ENCODE measurements around the gene METTL23.

Gene METTL23

DNA sequence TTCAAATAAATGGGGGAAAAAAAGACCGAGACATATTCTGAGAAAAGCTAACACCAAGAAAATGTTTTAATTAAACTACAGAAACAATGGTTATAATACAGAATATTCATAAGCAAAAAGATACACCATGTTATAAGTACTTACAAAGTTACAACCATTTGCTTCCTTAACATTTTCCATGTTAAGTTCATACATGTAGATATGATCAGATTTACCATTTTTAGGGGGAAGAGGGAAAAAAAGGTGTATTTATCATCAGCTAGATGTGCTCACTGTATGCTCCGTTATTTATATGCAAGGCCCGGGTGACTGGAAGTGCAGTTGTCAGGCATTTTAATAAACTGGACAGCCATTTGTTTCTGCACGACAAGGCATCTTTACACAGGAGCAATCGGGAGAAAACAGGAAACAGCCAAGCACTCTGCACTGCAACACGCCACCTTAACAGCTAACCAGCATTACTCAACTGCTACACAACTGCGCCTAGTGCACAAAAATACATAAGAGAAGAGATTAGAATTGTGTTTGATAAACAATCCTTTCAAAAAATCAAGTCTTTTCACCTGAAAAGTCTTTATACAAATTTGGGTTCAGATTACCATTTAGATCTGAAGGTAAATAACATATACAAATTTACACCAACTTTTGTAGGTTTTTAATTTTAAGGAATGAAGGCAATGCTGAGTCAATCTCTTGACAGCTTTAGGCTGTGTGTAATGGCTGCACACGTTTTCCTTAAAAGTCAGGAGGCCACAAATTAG, 7.6 kb downstream of the METTL23 start:
- TF ChIP-seq POLR2AphosphoS5 (IDR thresholded peaks at IDR 0.05; ENCODE audit: low read depth, low read length) (peak; percentile 57), FOXP2 (optimal IDR thresholded peaks at IDR 0.05; ENCODE audit: borderline replicate concordance, extremely low read depth, extremely low read length, insufficient read depth) (no peak)

DNA sequence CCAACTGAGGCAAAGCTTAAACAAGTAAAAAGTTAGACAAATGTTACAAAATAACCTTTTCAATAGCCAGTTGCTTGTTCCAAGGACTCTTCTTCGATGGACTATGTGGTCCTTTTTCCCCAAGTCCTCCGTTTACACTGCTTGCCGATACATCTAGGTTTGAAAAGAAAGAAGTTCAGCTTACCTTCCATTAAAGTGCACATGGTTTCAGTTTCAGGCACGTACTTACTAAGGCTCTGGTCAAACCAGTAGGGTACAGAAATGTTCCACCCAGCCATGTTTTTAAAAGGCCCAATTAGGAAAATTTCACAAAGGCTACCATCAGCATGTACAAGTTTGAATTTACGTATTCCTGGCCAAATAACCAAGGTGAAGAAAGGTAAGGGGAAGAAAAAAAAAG, 8.4 kb downstream of the METTL23 start:
- no peak for TF ChIP-seq TAF1 (IDR thresholded peaks at IDR 0.05; ENCODE audit: borderline replicate concordance, insufficient read depth, low read length)
- TF ChIP-seq, protein P1, sequence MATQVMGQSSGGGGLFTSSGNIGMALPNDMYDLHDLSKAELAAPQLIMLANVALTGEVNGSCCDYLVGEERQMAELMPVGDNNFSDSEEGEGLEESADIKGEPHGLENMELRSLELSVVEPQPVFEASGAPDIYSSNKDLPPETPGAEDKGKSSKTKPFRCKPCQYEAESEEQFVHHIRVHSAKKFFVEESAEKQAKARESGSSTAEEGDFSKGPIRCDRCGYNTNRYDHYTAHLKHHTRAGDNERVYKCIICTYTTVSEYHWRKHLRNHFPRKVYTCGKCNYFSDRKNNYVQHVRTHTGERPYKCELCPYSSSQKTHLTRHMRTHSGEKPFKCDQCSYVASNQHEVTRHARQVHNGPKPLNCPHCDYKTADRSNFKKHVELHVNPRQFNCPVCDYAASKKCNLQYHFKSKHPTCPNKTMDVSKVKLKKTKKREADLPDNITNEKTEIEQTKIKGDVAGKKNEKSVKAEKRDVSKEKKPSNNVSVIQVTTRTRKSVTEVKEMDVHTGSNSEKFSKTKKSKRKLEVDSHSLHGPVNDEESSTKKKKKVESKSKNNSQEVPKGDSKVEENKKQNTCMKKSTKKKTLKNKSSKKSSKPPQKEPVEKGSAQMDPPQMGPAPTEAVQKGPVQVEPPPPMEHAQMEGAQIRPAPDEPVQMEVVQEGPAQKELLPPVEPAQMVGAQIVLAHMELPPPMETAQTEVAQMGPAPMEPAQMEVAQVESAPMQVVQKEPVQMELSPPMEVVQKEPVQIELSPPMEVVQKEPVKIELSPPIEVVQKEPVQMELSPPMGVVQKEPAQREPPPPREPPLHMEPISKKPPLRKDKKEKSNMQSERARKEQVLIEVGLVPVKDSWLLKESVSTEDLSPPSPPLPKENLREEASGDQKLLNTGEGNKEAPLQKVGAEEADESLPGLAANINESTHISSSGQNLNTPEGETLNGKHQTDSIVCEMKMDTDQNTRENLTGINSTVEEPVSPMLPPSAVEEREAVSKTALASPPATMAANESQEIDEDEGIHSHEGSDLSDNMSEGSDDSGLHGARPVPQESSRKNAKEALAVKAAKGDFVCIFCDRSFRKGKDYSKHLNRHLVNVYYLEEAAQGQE (IDR thresholded peaks at IDR 0.05; ENCODE audit: insufficient read depth in 1 of 2, low read depth in 2 of 2, low read length in 2 of 2) = no peak
- no peak; the same call in 1 of the 2 replicates for TF ChIP-seq POLR2AphosphoS5 (IDR thresholded peaks at IDR 0.05; ENCODE audit: low read depth, low read length)
- TF ChIP-seq SIN3A (IDR thresholded peaks at IDR 0.05; ENCODE audit: borderline replicate concordance, insufficient read depth, low read length) = no peak
- TF ChIP-seq FOXP2 (optimal IDR thresholded peaks at IDR 0.05; ENCODE audit: borderline replicate concordance, extremely low read depth, extremely low read length, insufficient read depth) = no peak

DNA sequence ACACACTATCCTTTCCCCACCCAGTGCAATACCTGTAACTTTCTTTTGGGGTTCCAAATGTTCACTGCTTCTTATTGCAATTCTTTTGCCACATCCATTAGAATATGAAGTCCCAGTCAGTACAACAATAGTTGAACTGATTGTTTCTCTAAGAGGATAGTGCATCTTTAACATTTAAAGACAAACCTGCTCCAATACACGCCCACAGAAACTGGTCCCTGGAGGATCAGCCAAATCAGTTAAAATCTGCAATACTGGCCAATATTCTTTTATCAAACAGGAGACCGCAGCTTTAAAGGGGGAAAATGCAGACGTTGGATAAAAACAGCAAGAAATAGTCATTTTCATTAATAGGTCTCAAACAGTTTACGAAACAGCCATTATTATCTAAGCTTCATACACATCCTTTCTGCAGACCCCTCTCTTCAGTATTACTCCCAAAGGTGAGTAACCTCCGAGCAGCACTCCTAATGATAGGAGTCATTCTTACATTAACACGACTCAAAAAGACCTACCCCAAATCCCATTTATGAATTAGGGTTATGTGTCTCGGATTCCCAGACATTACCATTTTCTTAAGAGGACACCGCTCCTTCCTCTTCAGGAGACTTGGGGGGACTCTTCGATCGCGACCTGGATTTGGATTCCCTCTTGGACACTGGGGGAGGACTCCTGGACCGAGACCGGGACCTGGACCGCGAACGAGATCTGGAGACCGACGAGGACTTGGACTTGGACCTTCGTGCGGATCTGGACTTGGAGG, 9.1 kb downstream of the METTL23 start:
- no peak for TF ChIP-seq POLR2AphosphoS5 (IDR thresholded peaks at IDR 0.05; ENCODE audit: low read depth, low read length)
- peak; percentile 18; the same call in 1 of the 2 replicates for TF ChIP-seq SIN3A (IDR thresholded peaks at IDR 0.05; ENCODE audit: borderline replicate concordance, insufficient read depth, low read length)

DNA sequence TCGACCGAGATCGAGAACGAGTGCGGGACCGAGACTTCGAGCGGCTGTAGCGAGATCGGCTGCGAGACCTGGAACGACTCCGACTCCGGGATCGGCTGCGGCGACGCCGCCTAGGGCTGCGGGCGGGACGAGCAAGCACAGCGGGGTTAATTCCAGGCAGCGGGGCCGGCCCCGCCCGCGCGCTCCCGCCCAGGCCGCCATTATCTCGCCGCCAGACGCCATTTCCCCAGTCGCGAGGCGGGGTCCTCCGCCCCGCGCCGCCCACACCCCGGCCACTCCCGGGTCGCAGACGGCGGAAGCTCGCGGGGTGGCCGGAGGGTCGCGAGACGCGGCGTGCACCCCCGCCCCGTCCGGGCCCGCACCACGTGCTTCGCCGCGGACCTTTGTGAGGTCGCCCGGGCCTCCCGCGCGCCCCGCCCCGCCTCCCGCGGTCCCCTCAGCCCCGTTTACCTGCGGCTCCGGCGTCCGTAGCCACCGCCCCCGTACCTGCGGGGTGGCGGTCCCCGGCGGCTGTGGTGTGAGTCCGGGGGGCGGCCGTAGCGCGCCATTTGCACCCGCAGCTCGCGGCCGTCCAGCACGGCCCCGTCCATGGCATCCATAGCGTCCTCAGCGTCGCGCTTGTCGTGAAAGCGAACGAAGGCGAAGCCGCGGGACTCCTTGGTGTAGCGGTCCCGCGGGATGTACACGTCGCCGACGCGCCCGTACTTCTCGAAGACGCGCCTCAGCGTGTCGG, 9.9 kb downstream of the METTL23 start:
- TF ChIP-seq SIN3A (IDR thresholded peaks at IDR 0.05; ENCODE audit: borderline replicate concordance, insufficient read depth, low read length) = peak; percentile 58; the same call in 1 of the 2 replicates
- TF ChIP-seq POLR2AphosphoS5 (IDR thresholded peaks at IDR 0.05; ENCODE audit: low read depth, low read length) = no peak

DNA sequence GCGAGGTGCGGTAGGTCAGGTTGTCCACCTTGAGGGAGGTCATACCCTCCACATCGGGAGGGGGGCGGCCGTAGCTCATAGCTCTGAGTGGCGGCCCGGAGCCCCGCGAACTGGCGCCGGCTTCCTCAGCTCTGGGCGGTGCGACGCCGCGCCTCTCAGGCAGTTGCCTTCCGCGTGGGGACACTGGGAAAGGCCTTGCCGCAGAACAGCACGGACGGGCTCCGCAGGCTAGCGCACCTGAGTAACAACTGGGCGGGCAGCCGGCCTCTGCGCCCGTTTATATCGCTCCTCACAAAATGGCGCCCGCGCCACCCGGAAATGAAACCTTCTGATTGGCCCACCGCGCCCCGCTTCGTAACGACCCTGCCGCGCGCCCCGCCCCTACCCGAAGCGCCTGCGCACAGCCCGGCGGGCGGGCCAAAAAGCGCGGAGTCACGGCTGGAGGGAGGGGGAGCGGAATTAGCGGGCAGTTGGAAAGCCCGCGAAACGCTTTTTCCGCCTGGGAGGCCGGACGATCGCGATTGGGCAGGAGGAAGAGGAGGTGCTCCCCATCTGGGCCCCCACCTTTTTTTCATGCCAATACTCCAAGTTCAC, 10.5 kb downstream of the METTL23 start, which contains the start of gene SRSF2:
Gene SRSF2, minus strand, starts transcription at position 250 of the 594 bp plus-strand sequence. Its CDS starts 171 bp downstream, at position 79.
- TF ChIP-seq FOXP2 (optimal IDR thresholded peaks at IDR 0.05; ENCODE audit: borderline replicate concordance, extremely low read depth, extremely low read length, insufficient read depth) (peak; percentile 71), POLR2AphosphoS5 (IDR thresholded peaks at IDR 0.05; ENCODE audit: low read depth, low read length) (peak; percentile 100), TAF1 (IDR thresholded peaks at IDR 0.05; ENCODE audit: borderline replicate concordance, insufficient read depth, low read length) (peak; percentile 99), SIN3A (IDR thresholded peaks at IDR 0.05; ENCODE audit: borderline replicate concordance, insufficient read depth, low read length) (peak; percentile 98; the same call in 1 of the 2 replicates)
- TF ChIP-seq, protein P1 (IDR thresholded peaks at IDR 0.05; ENCODE audit: insufficient read depth in 1 of 2, low read depth in 2 of 2, low read length in 2 of 2) = peak; percentile 57 to 76; a peak in 3 of 4 replicates

DNA sequence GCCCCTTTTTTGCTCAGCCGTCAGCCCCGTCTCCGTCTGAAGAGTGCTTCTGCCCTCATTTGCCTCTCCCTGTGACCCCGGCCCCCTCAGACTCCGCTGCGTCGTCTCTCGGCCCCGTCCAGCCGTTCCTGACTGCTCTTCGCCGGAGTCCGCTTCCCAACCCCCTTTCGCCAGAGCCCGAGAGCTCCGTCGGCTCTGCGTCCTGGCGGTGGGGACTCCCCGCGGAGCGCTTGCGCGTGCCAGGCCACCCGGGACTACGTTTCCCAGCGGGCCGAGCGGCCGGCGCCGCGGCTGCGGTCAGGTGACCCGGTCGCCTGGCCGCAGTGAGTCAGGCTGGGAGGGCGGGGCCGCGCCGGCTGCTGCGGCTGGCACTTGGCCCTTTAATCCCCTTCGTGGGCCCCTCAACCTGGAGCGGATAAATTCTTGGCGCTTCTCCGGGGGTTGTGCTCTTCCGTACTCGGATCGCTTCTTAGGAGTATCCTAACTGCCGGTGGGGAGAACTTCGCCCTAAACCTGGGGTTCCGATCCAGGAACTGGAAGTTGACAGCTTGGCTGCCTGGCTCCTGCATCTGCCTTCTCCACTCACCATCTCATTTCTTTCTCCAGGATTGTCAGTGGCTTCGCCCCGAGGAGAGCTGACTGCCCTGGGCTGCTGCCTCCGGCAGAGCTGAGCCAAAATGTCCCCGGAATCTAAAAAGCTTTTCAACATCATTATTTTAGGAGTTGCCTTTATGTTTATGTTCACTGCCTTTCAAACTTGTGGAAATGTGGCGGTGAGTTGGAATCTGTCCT, 11.2 kb downstream of the METTL23 start, which contains the start of gene MFSD11:
Gene MFSD11, plus strand, starts transcription at position 444 of the 792 bp plus-strand sequence. Its CDS starts 234 bp downstream, at position 678.
- peak; percentile 81 for TF ChIP-seq POLR2AphosphoS5 (IDR thresholded peaks at IDR 0.05; ENCODE audit: low read depth, low read length)
- TF ChIP-seq SIN3A (IDR thresholded peaks at IDR 0.05; ENCODE audit: borderline replicate concordance, insufficient read depth, low read length) = peak; percentile 96; the same call in 1 of the 2 replicates
- TF ChIP-seq FOXP2 (optimal IDR thresholded peaks at IDR 0.05; ENCODE audit: borderline replicate concordance, extremely low read depth, extremely low read length, insufficient read depth) = peak; percentile 49
- TF ChIP-seq, protein P1 (IDR thresholded peaks at IDR 0.05; ENCODE audit: insufficient read depth in 1 of 2, low read depth in 2 of 2, low read length in 2 of 2) = 0 out of 4 replicates have a peak, but pooled peaks of 1 of the 2 experiments have one; percentile 24
- TF ChIP-seq TAF1 (IDR thresholded peaks at IDR 0.05; ENCODE audit: borderline replicate concordance, insufficient read depth, low read length) = peak; percentile 38; the same call in 1 of the 2 replicates

Measured in PFSK-1 (cell line).